ENCODE measurements around the gene BGN.

BGN gene

GRCh38 chrX:153549807-153550206, 55.0 kb downstream of the BGN start:
- Histone ChIP-seq H3K4me3 (ENCODE audit: low read depth, low read length) (no peak overlapping the region), H3K9me3 (ENCODE audit: control insufficient read depth, insufficient read depth, low read depth, low read length) (no peaks in the 10 kb centered on the region), H3K36me3 (ENCODE audit: control insufficient read depth in 2 of 2, insufficient read depth in 1 of 2, low read length in 2 of 2) (no peaks in the 10 kb centered on the region), H3K27ac (ENCODE audit: extremely low read depth, low read depth, low read length) (no peak overlapping the region), H3K4me1 (ENCODE audit: control insufficient read depth, insufficient read depth, low read length) (no peaks in the 10 kb centered on the region)
- ChIA-PET CTCF (interaction anchor here (0.7 to 3.5 kb wide), 6 partner anchors 10 to 654 kb away, joined by 3 to 14 read pairs (median 3); no protein-coding TSS in a partner anchor), POLR2A (no interaction called here)
- TF ChIP-seq ZNF747 (tag by site-specific recombination; IDR thresholded peaks at IDR 0.05) (no peak), ZNF133 (tag by site-specific recombination; IDR thresholded peaks at IDR 0.05) (no peak), ZNF140 (tag by site-specific recombination; IDR thresholded peaks at IDR 0.05) (no peak), ZNF555 (tag by site-specific recombination; conservative IDR thresholded peaks at IDR 0.05) (no peak), EGR2 (tag by site-specific recombination; IDR thresholded peaks at IDR 0.05; ENCODE audit: low read depth) (0 out of 2 replicates have a peak, but pooled peaks have one; percentile 15), ZNF621 (tag by site-specific recombination; IDR thresholded peaks at IDR 0.05) (no peak), ZFP37 (tag by site-specific recombination; IDR thresholded peaks at IDR 0.05) (no peak), ZNF280D (tag by site-specific recombination; IDR thresholded peaks at IDR 0.05) (no peak)

GRCh38 chrX:153551135-153551534, 56.4 kb downstream of the BGN start:
- no peaks in the 10 kb centered on the region for H3K9me3 ChIP-seq (ENCODE audit: control insufficient read depth, insufficient read depth, low read depth, low read length)
- H3K27ac ChIP-seq (ENCODE audit: extremely low read depth, low read depth, low read length), result no peak overlapping the region
- no peaks in the 10 kb centered on the region for H3K36me3 ChIP-seq (ENCODE audit: control insufficient read depth in 2 of 2, insufficient read depth in 1 of 2, low read length in 2 of 2)
- TF ChIP-seq ZNF239 (tag by site-specific recombination; IDR thresholded peaks at IDR 0.05) (no peak), FEZF1 (tag by site-specific recombination; IDR thresholded peaks at IDR 0.05) (peak; percentile 53)
- no peaks in the 10 kb centered on the region for H3K4me1 ChIP-seq (ENCODE audit: control insufficient read depth, insufficient read depth, low read length)
- ChIA-PET POLR2A (no interaction called here), CTCF (interaction anchor here (0.7 to 3.5 kb wide), 5 partner anchors 11 to 524 kb away, joined by 3 to 14 read pairs (median 4); no protein-coding TSS in a partner anchor)
- no peak overlapping the region for H3K4me3 ChIP-seq (ENCODE audit: low read depth, low read length)

- CTCF ChIA-PET, result interaction anchor here (0.5 to 3.6 kb wide), 26 partner anchors 9 to 952 kb away, joined by 3 to 36 read pairs (median 4); no protein-coding TSS in a partner anchor
- POLR2A ChIA-PET, result no interaction called here
- H3K27ac ChIP-seq (ENCODE audit: extremely low read depth, low read depth, low read length), result no peak overlapping the region
- H3K9me3 ChIP-seq (ENCODE audit: control insufficient read depth, insufficient read depth, low read depth, low read length), result no peaks in the 10 kb centered on the region
- no peak overlapping the region for H3K4me3 ChIP-seq (ENCODE audit: low read depth, low read length)
- no peaks in the 10 kb centered on the region for H3K36me3 ChIP-seq (ENCODE audit: control insufficient read depth in 2 of 2, insufficient read depth in 1 of 2, low read length in 2 of 2)
- no peaks in the 10 kb centered on the region for H3K4me1 ChIP-seq (ENCODE audit: control insufficient read depth, insufficient read depth, low read length)
- no peak for TF ChIP-seq ZNF664 (tag by site-specific recombination; IDR thresholded peaks at IDR 0.05)
- no peak for TF ChIP-seq ZNF626 (tag by site-specific recombination; IDR thresholded peaks at IDR 0.05)
- no peak for TF ChIP-seq ZNF416 (tag by site-specific recombination; IDR thresholded peaks at IDR 0.05)
- no peak for TF ChIP-seq ZNF785 (tag by site-specific recombination; IDR thresholded peaks at IDR 0.05)
- TF ChIP-seq ZFP3 (tag by site-specific recombination; IDR thresholded peaks at IDR 0.05; ENCODE audit: low read depth), result no peak
- TF ChIP-seq ZFP69B (tag by site-specific recombination; IDR thresholded peaks at IDR 0.05), result no peak
- TF ChIP-seq KLF8 (tag by site-specific recombination; IDR thresholded peaks at IDR 0.05), result no peak
- no peak for TF ChIP-seq ZNF518A (tag by site-specific recombination; conservative IDR thresholded peaks at IDR 0.05; ENCODE audit: low read depth)
- no peak for TF ChIP-seq GLI4 (tag by site-specific recombination; IDR thresholded peaks at IDR 0.05)
- no peak for TF ChIP-seq ZNF707 (tag by site-specific recombination; IDR thresholded peaks at IDR 0.05)
- no peak for TF ChIP-seq MZF1 (tag by site-specific recombination; IDR thresholded peaks at IDR 0.05; ENCODE audit: borderline replicate concordance)
- no peak for TF ChIP-seq ZNF792 (tag by site-specific recombination; IDR thresholded peaks at IDR 0.05)
- peak; percentile 57 for TF ChIP-seq ZNF335 (tag by site-specific recombination; conservative IDR thresholded peaks at IDR 0.05)
Measured at GRCh38 chrX:153554519-153555167, 59.9 kb downstream of the BGN start.
